KG1 (cell line): ENCODE measurements around the gene HMCN2.

Experiments
- DNase-seq: peaks from one replicate; lab custom pipeline; 2025; lab: John Stamatoyannopoulos, UW

The HMCN2 gene

GRCh38 chr9:130308081-130308571, 42.6 kb downstream of the HMCN2 start:
- no peak for DNase-seq

GRCh38 chr9:130309689-130310455, 44.3 kb downstream of the HMCN2 start:
- DNase-seq: no peak

DNA sequence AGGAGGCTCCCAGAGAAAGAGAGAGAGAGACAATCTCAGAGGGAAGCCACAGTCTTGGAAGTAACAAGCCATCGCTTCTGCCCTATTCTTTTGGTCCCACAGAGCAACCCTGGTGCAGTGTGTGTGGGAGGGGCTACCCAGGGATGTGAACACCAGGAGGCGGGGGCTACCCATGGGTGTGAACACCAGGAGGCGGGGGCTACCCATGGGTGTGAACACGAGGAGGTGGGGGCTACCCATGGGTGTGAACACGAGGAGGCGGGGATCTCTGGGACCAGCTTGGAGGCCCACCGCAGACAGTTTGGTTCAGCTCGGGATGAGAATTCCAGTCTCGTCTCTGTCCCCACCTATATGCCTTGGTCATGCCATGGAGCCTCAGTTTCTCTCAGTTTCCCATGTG, 44.9 kb downstream of the HMCN2 start:
- no peak for DNase-seq

DNA sequence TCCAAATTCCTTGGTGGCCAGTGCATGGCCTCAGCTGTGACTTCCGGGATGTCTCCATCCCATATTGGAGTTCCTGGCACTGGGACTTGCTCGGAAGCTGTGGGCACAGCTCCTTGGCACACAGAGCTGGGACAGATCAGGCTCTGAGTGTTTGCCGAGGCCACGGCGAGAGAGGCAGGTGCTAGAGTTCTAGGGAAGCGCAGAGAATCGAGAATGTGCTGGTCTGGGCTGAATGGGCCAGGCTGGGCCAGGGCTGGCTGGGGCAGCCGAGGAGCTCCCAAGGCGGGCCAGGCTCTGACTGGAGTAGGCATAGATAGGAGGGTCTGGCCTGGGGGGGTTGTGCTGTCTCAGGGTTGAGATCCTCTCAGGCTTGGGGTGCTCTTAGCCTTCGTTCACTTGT, 45.4 kb downstream of the HMCN2 start:
- DNase-seq: no peak

DNA sequence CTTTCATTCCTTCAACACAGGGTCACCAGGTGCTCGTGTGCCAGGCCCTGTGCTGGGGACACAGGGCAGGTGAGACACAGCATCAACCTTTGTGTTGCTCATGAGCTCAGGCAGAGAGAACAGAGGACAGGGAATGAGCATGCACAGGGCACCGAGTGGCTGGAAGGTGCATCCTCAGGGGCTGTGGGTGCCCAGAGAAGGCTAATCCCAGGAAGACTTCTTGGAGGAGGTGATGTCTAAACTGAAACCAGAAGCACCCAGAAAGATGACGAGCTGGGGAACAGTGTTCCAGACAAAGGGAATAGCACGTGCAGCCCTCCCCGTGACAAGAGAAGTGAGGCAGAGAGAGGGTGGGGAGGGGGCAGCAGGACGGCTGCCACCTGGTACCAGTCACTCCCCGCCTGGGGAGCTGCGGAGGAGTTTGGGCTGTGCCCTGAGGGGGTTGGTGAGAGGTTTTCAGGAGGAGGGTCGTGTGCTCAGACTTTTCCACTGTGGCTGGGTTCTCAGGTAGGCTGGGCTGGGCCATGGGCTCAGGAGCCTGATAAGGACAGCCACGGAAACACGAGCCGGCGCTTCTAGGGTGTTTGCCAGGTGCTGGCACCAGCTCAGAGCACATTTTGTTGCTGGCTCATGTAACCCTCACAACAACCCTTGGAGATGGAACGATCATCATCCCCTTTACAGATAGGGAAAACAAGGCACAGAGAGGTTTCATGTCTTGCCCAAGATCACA, 46.0 kb downstream of the HMCN2 start:
- DNase-seq: no peak

DNA sequence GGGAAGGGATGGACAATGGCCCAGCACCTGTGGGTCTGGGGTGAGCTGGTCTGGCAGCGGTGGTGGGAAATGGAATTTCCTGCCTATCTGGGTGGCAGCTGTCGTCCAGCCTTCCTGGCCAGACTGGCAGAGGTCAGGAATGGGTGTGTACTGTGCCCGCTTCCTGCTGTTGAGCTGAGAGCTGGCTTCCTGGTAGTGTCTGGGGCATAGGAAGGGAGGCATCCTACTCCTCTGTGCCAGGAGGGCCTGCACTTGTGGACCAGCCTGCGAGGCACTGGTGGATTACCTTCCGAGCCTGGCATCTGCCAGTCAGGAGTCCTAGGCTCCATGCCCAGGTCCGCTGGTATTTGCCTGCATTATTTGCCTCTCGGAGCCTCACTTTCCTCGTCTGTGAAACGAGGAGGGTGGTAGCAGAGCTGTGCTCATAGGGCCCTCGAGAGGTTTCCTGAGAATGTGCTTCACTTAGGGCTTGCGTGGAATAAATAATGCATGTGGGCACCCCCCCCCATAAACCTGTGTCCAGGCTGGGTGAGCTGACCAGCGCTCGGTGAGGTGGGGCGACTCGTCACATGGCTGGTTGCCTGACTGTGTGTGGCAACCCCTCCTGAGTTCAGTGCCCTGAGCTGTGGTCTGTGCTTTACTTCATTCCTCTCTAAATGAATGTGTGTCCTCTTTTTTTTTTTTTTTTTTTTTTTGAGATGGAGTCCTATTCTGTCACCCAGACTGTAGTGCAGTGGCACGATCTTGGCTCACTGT, 47.7 kb downstream of the HMCN2 start:
- DNase-seq: no peak

- DNase-seq: no peak
These were observed 50.1 kb downstream of the HMCN2 start for GRCh38 chr9:130315446-130316226.

DNA sequence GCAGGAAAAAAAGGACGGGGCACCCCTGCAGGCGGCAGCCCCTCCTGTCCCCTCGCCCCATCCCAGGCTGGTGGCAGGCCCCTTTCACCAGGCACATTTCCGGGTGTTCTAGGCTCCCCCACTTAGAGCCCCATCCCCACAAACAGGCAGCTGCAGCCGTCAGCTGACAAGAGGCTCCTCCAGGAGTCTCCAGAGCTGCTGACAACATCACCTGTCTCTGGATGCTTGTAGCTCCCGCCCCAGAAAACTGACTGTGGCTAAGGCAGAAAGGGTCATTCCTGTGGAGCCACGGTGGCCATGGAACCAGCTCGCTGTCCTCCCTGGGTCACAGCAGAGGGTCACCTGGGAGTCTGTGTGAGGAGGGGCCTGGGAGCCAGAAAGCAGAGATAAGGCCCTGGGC, 50.9 kb downstream of the HMCN2 start:
- DNase-seq: no peak

GRCh38 chr9:130319300-130319699, 53.7 kb downstream of the HMCN2 start:
- no peak for DNase-seq

- no peak for DNase-seq
These were observed 54.6 kb downstream of the HMCN2 start for GRCh38 chr9:130319944-130320712.

DNA sequence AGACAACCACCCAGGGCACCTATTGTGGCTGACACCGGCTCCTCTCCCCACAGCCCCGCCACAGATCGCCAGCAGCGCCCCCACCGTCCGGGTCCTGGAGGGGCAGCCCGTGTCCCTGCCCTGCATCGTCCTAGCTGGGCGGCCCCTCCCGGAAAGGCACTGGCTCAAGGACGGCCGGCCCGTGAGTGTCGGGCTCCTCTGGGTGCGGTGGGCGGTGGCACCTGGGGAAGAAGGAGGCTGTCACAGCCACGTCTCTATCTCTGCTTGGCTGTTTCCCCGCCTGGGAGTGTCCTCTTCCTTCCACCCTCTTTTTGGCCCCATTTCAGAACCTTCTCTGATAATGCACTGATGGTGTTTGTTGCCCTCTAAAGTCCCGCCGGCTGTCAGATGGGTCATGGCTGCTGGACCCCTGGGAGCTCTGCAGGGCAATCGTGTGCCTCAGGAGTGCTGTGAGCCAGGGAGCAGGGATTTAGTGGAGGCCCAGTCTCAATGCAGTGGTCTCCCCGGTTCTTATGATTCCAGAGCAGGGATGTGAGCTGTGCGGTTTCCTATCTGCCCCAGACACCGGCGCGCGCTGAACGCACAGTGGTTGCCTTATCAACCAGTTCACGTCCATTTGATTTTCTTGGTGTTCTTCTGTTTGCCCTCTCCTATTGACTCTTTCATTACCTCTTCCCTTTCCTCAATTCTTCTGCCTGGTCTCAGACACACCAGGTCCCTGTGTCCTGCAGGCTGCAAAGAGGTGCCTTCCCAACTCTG, 55.3 kb downstream of the HMCN2 start:
- DNase-seq: no peak

- DNase-seq: no peak
These were observed 56.0 kb downstream of the HMCN2 start for GRCh38 chr9:130321539-130321938.

DNA sequence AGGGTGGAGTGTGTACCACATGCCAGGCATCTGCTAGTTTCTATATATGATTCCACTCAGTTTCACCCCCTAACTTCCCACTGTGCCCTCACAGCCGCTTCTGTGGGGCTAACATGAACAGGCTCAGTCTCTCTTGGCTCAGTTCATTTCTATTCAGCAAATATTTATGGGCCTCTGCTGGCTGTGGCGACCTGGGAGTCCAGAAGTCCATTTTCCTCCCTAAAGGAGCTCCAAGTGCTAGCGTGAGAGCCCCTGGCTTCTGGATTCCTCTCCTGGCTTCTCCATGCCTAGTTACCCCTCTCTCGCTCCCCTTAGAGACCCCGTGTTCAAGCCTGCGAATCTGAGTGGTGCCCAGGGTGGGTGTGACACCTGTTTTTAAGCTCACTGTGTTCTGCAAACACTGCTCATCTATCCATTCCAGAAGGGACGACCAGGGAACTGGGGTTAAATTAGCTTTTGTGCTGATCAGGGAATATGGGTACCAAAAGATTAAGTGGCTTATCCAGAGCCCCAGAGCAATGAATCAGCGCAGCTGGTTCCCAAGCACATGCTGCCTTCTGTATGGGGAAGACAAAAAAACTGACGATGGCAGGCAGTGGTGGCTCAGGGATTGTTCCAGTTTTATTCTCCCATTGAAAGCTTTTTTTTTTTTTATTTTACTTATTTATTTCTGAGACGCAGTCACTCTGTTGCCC, 57.6 kb downstream of the HMCN2 start:
- DNase-seq: no peak

DNA sequence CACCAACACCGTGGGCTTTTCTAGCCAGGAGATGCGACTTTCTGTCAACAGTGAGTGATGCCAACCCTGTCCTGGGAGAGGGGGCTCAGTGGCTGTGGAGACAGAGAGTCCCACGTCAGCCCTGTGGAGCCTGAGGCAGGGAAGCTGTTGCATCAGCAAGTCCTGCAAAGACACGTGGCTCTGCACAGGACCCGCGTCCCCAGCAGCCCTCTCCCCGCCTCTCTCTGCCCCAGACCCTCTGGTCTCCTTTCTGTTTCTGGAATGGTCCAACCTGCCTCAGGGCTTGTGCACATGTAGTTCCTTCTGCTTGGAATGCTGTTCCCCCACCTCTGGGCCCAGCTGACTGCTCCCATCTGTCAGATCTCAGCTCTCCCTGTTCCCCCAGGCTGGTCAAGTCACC, 60.4 kb downstream of the HMCN2 start:
- no peak for DNase-seq

DNA sequence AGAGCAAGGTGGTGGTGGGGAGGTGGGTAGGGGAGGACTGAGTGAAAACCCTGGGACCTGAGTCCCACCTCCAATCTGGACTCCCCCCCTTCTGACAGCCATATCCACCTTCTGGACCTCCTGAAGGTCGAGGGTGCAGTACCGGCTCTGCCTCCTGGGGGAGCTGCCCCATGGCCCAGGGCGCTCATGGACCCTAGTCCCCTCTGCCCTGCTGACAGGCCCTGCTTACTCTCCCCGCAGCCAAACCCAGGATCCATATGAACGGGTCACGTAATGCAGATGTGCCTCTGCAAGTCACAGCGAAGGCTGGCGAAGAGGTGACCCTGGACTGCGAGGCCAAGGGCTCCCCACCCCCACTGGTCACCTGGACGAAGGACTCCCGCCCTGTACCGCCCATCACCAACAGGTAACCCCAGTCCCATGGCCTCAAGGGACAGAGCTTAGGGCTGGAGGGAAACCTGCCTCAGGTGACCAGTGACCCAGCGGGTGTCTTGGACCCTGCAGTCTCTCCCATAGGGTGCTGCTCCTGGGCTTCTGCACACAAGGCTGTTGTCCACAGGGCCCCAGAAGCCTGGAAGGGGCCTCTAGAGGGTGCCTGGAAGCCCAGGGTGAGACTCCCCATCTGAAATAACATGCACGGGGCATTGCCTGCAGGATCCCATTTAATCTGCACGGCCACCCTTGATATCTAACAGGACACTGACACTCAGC, 61.7 kb downstream of the HMCN2 start:
- no peak for DNase-seq

GRCh38 chr9:130327781-130328348, 62.3 kb downstream of the HMCN2 start:
- no peak for DNase-seq

- DNase-seq: no peak
These were observed 62.8 kb downstream of the HMCN2 start for GRCh38 chr9:130328349-130328801.

DNA sequence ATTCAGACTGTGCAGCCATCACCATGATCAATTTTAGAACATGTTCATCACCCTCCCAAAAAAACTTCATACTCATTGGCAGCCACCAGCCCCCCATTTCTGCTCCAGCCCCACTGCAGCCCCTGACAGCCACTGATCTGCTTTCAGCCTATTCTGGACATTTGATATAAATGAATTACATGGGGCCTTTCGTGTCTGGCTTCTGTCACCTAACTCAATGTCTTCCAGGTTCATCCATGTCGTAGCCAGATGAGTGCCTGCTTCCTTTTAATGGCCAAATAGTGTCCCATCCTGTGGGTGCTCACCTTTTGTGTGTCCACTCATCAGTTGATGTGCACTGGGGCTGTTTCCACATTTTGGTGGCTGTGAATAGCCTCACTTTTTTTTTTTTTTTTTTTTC, 63.5 kb downstream of the HMCN2 start:
- no peak for DNase-seq
